HG03196 (cell line): Measurements from ENCODE around the gene FBF1.
"Not testable (repeated sequence)": the region's sequence is repeated elsewhere in the genome, so short reads cannot be mapped to it uniquely, and the experiment has no call there.

Source experiments
- ATAC-seq: cut with Tn5 transposase; IDR thresholded peaks from one replicate; pipeline ENCODE4 v1.9.1; 2021; ENCODE audit not compliant: unreplicated experiment

FBF1 gene

DNA sequence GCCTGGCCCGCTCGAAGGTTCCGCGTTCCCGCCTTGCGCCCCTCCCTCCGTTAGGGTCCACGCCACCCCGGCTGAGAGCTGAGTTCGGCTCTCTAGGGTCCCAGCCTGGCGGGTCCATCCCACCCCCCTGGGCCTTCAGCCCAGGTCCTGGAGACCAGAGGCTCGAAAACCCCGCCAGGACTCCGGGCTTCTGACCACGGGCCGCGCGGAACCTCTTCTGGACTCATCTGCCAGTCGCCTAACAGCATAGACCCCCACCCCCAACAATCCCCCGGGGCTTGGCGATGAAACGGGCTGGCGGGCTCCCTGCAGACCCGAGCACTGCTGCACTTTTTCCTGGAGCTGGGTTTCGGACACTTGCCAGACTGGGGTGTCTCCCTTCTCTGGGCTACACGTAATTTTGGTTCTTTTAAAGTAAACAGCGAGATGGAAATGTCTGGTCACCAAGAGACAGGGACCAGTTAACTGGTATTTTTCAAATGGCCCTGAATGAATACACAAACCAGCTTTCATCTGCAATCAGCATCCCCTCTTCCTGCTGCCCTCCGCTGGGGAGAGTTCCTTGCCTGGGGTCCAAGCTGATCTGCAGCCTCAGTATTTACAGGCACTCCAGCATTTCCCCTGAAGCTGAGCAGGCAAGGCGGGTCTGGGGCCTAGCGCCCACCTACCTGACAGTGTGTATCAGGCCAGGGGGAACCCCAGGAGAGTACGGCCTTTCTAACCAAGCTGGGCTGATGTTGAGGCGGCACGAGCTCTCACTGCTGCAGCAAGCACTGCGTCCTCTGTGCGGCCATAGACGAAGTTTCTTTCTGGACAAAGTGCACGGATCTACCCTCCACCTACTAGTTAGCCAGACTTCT lies 43.5 kb downstream of the FBF1 start:
- no peak for ATAC-seq

DNA sequence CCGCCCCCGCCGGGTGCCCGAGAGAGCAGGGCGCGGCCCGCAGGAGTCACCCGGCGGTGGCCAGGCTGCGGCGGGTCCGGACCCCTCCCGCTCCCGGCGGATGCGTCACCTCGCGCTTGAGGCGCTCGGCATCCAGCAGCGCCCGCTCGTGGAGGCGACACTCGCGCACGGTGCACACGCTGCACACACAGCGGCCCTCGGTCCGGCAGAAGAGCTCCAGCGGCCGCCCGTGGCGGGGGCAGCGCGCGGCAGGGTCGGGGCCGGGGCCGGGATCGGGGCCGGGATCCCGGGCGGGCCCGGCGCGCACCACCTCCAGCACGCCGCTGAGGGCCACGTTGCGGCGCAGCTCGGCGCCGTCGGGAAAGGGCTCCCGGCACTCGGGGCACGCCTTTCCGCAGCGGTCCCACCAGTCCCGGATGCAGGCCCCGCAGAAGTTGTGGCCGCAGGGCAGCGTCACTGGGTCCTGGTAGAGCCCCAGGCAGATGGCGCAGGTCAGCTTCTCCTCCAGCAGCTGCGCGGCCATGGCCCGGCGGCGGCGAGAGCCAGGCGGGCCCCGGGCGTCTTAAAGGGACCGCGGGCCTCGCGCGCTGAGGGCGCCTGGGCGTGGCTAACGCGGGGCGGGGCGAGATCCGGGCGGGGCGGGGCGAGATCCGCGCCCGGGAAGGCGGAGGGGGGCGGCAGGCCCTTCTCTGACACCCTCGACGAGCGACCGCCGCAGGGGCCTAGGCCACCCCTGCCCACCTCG lies 44.3 kb downstream of the FBF1 start, which contains the start of gene TRIM65:
TSS of gene TRIM65 (minus strand) at position 537 of the 745 bp plus-strand sequence. CDS start at position 523, 14 bp downstream.
- peak; percentile 42 for ATAC-seq

DNA sequence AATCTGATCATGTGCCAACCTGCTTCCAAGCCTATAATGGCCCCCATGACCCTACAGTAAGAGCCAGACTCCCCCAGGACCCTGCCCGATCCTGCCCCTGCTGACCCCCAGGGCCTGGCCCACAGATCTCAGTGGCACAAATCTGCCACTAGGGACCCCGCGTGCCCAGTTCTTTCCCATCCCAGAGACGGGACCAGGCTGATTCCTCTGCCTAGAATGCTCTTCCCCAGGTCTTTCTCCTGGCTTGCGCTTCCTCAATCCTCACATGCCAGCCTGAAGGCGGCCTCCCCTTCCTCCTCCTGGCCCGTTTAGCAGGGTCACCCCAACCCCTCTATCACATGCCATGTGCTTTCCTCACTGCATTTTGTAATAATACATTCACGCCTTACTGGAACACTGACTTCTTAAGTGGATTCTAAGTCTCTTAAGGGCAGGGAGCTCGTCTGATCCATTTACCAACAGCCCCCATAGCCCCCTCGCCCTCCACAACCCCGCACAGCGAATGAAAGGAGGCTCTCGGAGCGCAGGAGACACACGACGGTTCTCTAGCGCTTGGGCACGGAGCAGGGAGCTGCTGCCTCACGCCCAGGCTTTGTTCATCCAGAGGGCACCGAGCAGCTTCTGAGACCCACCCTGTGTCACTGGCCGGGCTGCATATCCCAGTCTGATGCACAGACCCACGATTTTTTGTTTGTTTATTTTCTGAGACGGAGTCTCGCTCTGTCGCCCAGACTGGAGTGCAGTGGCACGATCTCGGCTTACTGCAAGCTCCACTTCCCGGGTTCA lies 45.3 kb downstream of the FBF1 start:
- no peak for ATAC-seq

DNA sequence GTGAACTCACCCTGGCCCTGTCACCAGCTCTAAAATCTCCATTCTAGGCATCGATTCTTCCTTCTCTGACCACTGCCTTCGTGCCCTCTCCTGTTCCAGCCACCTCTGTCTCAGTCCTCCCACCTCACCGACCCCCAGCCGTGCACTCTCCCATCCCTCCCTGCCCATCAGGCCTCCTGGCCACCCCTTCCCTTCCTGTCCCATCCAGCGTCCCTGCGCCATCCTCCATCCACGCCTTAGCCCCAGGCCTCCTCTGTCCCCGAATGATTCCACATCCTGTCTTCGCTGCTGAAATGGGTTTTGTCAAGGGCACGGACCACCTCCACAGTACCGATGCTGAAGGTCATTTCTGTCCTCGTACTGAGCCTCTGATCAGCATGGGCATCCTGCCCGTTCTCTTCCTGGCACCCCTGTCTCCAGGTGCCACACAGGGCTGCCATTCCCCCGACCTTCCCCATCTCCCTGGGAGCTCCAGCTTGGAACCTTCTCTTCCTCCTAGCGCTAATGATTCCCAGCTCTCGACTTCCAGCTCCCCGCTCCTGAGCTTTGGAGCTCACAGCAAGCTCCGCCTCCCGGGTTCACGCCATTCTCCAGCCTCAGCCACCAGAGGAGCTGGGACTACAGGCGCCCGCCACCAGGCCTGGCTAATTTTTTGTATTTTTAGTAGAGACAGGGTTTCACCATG lies 46.7 kb downstream of the FBF1 start:
- ATAC-seq: no peak

GRCh38 chr17:75893305-75894048 lies 47.4 kb downstream of the FBF1 start:
- ATAC-seq: no peak

DNA sequence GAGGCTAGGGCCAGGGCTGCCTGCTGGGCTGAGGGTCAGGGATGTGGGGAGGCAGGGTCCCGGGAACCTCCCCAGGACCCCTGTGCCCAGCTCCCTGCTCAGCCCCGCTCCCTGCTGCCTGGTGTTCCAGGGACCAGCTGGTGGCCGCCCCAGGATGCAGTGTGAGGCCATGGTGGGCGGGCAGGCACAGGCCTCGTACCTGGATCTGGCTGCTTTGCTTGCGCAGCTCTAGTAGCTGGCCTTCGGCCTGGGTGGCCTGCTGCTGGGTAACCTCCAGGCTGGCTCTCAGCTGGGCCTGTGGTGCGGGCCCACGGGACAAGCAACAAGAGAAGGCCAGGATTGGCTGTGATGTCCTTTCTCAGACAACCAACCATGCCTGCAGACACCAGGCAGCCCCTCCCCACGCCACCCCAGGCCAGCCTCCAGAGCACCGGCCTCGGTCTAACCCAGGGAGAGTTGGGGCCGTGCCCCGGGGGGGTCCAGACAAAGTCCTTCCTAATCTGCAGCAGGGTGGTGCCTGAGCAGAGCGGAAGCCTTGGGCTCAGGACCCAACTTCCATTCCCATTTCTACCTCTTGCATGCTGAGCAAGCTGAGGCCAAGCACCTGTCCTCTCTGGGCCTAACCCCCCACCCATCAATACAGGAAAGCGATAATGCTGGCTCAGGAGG lies 48.2 kb downstream of the FBF1 start:
- ATAC-seq: no peak

- ATAC-seq: no peak
Measured at GRCh38 chr17:75891605-75892555, 49.0 kb downstream of the FBF1 start.

DNA sequence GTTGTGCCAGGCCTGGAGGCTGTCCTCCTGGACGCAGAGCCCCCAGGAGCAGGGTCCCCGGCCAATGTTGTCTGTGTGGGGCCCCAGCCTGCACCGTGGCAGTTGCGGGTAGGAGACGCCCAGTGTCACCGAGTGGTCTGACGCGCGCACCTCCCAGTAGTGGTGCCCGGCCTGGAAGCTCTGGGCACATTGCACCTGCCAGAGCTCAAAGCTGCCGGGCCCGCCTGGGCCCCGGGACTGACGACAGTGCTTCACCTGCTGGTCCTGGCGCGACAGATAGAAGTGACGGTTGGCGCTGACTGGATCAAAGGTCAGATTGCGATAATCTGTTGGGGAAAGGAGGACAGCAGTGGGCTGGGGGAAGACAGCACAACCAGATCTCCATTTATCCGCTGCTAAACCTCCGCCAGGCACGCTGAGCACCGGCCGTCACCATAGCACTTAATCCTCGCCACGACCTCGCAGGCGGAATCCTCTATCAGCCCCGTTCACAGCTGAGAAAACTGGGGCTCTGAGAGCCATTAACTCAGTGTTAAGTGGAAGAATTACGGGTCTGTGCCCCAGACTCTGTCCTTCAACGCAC lies 49.7 kb downstream of the FBF1 start:
- ATAC-seq: no peak

- ATAC-seq: no peak
Measured at GRCh38 chr17:75889454-75889853, 51.4 kb downstream of the FBF1 start.

- ATAC-seq: no peak
Measured at GRCh38 chr17:75888484-75888883, 52.4 kb downstream of the FBF1 start.

- not testable (repeated sequence) for ATAC-seq
Measured at GRCh38 chr17:75885860-75886259, 55.0 kb downstream of the FBF1 start.

- ATAC-seq: no peak
Measured at GRCh38 chr17:75885431-75885830, 55.4 kb downstream of the FBF1 start.

- ATAC-seq: no peak
Measured at GRCh38 chr17:75881678-75882454, 59.0 kb downstream of the FBF1 start.

DNA sequence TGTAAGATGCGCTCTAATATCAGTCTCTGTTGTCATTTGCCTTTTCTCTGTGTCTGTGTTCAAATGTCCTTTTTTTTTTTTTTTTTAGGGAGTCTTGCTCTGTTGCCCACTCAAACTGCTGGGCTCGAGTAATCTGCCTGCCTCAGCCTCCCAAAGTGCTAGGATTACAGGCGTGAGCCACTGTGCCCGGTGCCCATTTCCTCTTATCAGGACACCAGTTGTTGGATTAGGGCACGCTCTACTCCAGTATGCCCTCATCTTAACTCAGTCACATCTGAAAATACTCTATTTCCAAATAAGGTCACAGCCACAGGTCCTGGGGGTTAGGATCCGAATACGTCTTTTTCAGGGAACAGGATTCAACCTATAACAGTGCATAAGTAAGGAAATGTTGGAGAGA lies 60.6 kb downstream of the FBF1 start:
- ATAC-seq: no peak

DNA sequence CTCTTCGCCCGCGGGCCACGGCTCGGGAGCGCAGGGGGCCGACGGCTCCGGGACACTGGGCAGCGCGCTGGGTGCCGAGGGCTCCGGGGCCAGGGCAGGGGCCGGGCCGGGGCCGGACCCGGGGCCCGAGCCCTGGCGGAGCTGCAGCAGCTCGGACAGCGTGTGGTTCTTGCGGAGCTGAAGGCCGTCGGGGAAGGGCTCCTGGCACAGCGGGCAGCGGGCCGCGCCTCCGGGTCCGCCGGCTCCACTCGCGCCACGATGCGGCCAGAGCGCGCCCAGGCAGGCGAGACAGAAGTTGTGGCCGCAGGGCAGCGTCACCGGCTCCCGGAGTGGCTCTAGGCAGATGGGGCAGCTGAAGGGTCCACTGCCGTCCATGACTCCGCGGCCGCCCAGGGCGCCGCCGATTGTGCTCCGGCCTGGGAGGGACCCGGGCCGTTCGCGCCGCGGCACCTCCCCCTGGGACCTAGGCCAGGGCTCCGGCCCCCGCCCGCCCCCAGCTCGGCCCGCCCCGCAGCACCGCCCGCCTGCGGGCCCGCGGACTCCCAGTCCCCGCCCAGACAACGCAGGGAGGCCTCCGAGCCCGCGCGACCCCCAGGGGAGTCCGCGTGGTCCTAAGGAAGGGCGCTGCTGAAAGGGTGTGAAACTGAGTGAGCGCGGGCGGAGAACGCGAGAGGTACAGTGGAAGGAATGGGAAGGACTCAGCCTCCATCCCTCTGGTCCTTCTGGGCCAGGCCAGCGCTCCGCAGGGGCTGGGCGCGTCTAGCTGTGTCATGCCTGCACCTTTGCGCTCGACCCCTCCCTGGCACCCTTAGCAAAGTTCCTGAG lies 62.5 kb downstream of the FBF1 start, which contains the start of gene TRIM47:
TSS of gene TRIM47 (minus strand) at position 408 of the 825 bp plus-strand sequence. CDS start at position 375, 33 bp downstream.
- ATAC-seq: no peak

- ATAC-seq: no peak
Measured at GRCh38 chr17:75877752-75878173, 63.1 kb downstream of the FBF1 start.
